GM21367 (cell line): ENCODE results near the gene SENP5.

Experiments
- ATAC-seq: cut with Tn5 transposase; IDR thresholded peaks from one replicate; pipeline ENCODE4 v1.9.1; 2021; ENCODE audit not compliant: unreplicated experiment

Gene SENP5

DNA sequence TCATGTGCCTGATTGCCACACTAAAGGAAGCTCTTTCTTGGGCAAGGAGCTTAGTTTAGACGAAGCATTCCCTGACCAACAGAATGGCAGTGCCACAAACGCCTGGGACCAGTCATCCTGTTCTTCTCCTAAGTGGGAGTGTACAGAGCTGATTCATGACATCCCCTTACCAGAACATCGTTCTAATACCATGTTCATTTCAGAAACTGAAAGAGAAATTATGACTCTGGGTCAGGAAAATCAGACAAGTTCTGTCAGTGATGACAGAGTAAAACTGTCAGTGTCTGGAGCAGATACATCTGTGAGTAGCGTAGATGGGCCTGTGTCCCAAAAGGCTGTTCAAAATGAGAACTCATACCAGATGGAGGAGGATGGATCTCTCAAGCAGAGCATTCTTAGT lies 18.4 kb downstream of the SENP5 start:
- no peak for ATAC-seq

DNA sequence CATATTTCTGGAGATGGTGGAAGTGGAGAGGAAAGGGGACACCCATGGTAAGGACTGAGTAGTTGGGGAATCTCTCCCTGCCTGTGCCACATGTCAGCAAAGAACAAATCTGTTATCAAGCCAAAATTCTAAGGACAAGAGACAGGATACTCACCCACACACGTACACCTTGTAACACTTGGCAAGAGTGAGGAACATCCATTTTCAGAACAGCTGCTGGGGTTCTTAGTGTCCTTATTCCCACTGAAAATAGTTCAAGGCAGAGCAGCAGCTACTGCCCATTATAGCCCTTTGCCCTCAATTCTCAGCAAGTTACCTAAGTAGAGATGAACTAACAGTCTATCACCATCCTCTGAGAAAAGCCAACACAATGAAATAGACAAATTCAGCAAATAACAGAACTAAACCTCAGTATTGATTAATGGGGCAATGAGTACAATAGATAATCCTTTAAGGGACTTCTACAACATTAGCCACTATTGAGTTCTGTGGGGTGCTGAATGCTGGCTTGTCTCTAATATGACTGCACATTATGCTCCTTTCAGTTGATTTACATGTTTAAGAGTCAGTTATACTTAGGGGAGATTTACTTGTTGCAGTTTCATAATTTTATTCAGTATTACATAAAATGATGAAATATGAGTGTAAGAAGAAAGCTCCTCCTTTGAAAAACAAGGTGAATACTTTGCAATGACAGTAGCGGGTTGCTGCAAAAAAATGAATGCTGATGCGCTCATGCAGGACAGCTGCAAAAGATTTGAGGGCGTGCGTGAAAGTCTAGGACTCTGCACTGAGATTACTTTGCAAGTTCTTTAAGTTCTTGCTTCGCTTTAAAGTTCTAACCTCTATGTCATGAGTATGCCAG lies 22.4 kb downstream of the SENP5 start:
- ATAC-seq, result no peak

DNA sequence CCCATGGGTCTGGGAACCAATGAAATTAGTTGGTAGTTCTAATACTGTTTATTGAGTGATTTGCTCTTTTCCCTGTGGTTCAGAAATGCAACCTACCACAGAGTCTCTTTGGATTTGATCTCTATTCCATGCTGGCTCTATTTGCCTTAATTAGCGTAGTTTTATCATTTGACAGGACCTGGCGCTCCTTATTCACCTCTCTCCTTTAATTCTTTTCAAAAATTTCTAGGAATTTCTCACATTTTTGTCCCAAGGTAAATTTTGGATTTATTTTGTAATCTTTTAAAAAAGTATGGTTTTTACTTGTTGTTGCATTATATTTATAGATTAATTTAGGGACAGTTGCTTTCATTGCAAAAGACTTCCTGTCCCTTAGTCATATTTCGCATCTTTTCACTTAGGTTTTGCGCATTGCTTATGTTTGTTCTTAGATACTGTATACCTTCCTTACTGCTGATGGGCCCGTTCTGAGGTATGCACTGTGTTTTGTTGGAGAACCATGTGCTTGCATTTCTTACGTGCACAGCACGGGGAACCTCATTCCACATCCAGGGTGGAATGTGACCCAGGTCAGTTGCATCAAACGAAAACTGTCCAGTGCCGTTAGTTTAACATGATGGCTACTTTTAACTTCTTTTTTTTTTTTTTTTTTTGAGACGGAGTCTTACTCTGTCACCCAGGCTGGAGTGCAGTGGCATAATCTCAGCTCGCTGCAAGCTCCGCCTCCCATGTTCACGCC lies 27.0 kb downstream of the SENP5 start:
- no peak for ATAC-seq

DNA sequence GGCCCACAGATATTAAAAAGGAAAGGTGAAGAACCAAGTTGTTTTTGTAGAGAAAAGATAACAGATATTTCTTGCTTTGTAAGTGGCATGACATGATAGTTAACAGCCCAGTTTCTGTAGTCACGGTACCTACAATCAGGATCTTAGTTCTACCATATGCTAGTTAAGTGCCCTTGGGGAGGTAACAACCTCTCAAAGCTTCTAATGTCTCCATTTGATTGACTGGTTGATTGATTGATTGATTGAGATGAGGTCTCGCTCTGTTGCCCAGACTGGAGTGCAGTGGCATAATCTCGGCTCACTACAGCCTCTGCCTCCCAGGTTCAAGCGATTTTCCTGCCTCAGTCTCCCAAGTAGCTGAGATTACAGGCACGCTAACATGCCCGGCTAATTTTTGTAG lies 28.5 kb downstream of the SENP5 start:
- no peak for ATAC-seq

DNA sequence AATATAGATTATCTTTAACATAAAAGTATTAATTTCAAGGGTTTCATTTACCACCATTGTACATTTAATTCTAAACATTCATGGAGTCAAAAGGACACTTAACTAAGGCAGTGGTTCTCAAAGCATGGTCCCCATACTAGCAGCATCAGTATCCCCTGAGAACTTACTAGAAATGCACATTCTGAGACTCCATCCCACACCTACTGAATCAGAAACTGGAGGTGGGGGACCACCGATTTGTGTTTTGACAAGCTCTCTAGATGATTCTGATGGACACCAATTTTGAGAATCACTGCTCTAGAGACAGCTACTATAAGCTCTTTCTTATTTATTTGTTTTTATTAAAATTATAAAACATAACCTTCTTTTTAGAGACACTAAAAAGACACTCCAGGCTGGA lies 34.0 kb downstream of the SENP5 start:
- ATAC-seq, result no peak

DNA sequence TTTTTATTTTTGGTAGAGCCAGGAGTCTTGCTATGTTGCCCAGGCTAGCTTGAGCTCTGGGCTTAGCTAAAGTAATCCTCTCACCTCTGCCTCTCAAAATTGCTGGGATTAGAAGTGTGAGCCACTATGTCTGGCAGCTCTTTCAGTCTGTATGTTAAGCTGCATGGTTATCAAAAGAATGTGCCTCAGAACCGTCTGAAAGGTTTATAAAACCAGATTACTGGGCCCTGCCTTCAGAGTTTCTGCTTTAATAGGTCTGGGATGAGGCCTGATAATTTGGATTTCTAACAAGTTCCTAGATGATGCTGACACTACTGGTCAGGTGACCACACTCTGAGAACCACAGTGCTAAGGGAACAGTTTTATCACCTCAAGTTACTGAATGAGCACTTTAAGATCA lies 34.6 kb downstream of the SENP5 start:
- ATAC-seq, result no peak

DNA sequence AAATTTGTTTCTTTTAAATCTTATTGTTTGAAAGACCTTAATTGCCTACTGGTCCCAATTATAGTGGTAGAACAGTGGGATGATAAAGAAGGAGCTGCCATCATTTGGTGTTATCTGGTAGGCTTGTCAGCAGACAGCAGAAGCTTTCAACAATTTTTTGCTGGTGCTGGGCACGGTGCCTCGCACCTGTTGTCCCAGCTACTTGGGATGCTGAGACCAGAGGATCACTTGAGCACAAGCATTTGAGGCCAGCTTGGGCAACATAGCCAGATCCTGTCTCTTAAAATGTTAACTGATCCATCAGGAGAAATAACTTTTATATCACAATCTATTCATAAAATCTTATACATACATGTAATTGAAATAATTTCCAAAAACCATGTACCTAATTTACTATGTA lies 36.0 kb downstream of the SENP5 start:
- no peak for ATAC-seq

DNA sequence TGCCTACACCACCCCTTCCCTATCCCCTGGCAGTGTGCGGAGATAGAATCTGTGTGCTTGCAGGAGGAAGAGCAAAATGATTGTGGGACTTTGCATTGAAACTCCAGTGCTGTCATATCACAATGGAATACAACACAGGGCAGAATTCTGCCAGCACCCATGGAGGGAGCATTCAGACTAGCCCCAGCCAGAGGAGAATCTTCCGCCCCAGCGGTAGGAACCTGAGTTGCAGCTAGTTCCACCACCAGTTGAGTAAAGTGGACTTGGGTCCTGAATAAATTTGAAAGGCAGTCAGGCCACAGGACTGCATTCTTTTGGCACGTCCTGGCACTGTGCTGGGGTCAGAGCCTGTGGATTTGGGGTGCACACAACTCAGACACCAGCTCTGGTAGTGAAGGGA lies 47.1 kb downstream of the SENP5 start:
- ATAC-seq, result no peak

DNA sequence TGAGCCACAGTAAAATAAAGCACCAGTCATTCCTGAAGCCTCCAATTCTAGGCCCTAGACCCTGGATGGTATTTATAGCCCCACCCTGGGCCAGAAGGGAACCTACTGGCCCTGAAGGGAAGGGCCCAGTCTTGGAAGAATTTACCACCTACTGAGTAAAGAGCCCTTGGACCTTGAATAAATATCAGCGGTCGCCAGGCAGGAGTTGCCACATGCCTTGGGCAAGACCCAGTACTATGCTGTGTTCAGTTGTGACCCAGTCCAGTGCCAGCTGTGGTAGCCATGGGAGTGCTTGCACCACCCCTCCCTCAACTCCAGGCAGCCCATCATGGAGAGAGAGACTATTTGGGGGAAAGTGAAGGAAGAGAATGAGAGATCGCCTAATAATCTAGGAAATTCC lies 47.7 kb downstream of the SENP5 start:
- ATAC-seq, result no peak

DNA sequence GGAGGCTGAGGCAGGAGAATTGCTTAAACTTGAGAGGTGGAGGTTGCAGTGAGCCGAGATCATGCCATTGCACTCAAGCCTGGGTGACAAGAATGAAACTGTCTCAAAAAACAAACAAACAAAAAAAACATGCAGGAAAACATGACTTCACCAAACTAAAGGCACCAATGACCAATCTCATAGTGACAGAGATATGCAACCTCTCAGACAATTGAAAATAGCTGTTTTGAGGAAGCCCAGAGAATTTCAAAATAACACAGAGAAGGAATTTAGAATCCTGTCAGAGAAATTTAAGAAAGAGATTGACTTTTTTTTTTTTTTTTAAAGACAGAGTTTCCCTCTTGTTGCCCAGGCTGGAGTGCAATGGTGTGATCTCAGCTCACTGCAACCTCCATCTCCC lies 48.5 kb downstream of the SENP5 start:
- no peak for ATAC-seq

DNA sequence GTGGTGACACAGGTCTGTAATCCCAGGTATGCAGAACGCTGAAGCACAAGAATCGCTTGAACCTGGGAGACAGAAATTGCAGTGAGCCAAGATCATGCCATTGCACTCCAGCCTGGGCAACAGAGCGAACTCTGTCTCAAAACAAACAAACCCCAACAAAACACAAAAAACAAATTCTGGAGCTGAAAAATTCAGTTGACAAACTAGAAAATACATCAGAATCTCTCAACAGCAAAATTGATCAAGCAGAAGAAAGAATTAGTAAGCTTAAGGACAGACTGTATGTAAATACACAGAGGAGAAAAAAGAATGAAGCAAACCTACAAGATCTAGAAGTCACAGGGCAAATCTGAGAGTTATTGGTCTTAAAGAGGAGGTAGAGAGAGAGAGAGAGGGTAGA lies 49.3 kb downstream of the SENP5 start:
- no peak for ATAC-seq

DNA sequence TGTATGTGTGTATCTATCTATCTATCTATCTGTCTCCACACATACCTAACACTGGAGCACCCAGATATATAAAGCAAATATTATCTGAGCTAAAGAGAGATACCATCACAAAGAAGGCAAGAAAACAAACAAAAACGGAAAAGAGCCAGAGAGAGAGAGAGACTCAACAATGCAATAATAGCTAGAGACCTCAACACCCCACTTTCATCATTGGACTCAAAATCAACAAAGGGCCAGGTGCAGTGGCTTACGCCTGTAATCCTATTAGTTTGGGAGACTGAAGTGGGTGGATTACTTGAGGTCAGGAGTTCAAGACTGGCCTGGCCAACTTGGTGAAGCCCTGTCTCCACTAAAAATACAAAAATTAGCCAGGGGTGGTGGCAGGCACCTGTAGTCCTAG lies 51.2 kb downstream of the SENP5 start:
- ATAC-seq, result no peak

DNA sequence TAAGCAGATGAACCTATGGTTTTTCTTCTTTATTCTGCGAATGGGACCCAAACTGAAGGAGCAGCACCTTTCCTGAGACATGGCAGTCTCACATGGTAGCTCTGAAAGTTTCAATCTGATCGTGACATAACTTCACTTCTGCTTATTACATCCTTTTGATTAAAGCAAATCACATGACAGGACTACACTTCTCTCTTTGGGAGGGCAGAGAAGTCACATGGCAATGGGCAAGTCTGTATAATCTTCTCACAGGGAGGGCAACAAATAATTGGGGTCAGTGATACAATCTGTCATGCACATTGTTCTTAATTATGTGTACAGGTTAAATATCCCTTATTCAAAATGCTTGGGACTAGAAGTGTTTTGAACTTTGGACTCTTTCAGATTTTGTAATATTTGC lies 53.0 kb downstream of the SENP5 start:
- ATAC-seq, result no peak

DNA sequence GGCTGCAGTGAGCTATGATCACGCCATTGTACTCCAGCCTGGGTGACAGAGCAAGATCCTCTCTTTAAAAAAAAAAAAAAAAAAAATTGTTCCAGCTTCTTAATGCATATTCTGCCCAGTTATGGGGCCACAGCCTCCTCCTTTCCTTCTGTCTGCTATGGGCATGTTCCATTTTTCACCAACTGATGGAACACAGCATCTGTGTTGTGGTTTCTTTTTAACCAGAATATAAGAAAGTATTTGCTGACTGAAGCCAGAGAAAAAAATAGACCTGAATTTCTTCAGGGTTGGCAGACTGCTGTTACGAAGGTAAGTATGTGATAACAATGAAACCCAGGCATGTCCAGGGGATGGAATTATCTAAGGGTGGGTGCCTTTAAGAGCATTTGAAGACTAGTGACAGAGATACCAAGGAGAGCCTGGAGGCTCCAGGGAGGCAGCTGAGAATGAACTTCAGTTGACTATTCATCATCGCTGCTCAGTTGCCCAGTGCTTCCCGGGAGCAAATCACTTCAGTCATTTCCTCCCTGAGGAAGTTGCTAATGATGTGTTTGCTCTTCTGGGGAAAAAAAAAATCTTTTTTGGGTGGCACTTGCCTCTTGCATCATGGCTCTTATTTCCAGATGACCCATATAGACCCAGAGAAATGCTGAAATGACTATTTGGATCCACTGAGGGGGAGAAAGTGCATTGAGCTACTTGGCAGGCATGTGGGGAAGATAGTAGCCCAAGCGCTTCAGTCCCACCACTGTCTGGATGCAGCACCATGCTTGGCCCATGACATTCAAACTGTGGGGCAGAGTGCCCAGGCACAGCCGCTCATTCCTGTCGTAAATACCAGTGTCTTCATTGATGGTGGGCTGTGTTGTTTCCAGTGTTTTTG lies 60.1 kb downstream of the SENP5 start:
- ATAC-seq, result no peak

DNA sequence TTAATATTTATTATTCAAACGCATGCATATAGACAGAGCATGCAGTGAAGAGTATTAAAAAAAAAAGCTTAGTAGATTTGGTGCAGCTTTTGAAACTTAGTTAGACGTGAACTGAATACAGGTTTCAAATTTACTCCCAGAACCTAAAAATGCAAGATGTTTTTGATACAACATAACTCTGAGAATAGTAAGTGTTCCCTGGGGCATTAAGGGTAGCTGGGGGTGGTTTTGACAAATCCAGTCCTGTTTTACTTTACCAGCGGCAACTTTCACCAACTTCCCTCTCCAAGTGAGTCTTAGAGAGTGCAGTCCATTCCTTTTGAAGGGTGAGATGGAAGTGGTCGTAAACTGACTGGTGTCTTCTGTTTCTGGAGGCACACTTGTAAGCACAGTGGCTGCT lies 63.4 kb downstream of the SENP5 start:
- no peak for ATAC-seq

DNA sequence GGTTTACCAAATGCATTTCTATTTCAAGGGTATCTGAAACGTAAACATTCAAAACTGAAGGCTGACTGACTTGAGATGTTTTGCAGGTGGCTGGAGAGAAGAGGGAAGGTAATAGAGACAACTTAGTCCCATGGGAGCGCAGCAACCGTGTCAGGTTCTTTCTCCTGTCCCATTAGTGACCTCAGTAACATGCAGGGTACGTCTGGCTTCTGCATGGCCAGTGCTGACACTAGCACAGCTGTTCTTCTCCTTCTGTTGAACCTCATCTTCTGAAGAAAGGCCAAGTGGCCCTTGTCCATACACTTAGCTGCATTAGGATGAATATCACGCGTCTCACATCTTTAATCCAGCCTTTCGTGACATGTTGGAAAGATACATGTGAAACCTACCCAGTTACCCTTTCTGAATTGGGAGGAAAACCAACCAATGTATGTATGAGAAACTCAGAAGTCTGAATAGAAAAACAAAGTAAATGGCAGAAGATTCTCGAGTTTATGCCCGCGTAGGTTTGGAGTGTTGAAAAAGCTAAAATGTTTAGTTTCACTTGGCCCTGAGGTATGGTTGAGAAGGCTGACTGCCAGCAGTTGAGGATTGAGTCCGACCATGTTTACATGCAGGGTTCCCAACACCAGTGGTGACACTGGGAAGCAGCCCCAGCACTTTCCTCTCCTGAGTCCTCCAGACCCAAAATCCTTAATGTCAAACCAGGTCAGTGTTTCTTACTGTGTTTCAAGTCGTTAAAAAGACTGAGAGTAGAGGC lies 64.3 kb downstream of the SENP5 start:
- ATAC-seq, result no peak

DNA sequence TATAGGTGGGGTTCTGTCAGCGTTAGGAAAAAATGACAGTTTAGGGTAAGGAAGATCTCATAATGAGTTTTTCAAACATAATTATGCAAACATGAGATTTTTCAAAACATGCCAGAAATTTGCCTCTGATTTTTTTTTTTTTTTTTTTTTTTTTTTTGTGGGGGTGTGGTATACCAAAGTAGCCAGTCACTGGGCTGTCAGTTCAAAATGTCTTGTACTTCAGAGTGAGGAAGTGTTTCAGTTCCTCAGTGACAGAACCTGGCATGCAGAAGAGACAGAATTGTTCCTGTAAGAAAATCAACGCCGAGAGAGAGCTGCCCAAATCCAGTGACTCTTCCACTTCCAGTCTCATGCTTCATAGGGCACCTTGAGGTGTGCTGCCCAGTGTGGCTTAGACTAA lies 64.9 kb downstream of the SENP5 start:
- peak; percentile 48 for ATAC-seq

DNA sequence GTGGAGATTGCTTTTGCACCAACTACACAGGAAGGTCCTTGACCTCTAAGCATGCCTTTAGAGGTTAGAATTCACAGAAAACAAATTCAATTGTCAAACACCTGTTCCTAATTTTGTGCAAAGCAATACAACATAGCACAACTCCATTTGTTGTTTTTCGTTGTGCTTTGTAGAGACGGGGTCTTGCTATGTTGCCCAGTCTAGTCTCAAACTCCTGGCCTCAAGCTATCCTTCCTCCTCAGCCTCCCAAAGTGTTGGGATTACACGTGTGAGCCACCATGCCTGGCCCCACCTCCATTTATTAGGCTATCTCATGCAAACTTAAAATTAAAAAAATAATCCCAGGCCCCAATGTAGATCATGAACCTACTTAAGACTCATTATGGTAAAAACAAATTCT lies 68.6 kb downstream of the SENP5 start:
- ATAC-seq, result no peak

DNA sequence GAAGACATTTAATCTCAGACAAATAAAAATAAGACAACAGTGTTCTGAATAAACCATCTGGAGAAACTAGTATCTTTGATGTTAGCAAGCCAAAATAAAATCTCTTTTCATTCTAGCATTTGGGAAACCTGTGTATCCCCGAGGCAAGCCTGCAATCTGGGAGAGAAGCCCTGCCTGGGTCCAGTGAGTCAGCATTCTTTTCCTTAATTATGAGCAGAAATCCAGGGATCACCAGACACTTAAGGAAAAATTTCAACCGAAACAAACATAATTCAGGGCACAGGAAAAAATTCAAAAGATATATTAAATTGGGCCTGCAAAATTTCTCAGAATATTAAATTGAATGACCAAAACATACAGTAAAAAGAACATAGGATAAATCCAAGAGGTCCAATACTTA lies 70.4 kb downstream of the SENP5 start:
- no peak for ATAC-seq

DNA sequence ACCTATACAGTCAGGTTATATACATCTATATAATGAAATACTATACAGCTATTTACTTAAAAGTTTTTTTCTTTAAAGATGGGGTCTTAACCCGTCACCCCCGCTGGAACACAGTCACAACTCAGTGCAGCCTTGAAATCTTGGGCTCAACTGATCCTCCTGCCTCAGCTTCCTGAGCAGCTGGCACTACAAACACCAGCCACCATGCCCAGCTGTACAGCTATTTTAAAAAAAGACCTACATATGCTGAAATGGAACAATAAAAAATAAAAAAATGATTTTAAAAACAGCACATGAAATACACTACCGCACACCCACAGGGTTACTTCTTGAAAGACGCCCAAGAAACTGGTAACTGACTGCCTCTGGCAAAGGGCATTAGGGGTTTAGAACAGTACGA lies 70.9 kb downstream of the SENP5 start:
- no peak for ATAC-seq

DNA sequence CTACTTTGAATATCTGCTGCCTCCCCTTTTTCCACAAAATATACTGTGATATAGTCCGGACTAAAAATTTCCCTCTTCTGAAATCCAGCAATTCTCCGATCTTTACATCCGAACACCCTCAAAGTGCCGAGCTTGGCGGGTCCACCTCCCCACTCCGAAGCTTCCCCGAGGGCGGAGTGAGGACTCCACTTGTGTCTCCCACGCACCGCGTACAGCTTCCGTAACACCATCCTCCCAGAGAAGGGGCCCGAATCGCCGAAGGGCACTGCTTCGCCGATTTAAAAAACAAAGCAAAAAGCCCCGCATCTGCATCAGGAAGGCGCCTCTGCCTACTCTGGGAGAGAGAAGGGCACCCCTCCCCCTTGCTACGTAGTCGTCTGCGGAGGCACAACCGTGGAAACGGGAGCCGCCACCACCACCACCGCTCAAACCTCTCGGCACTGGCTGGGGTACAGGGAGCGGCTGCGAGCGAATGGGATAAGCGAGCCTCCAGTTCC lies 74.1 kb downstream of the SENP5 start:
- peak; percentile 23 for ATAC-seq
